ENCODE data around the gene MTHFD2L.

MTHFD2L gene

GRCh38 chr4:74328501-74328900 is 170.6 kb downstream of the MTHFD2L start:
- H3K4me3 ChIP-seq (ENCODE audit: low read depth, low read length), result no peak overlapping the region
- no peak for DNase-seq (ENCODE audit: low read depth)
- no peak for TF ChIP-seq CTCF (IDR thresholded peaks at IDR 0.05; ENCODE audit: control insufficient read depth, extremely low read depth, insufficient read depth)

- no peak overlapping the region for H3K4me3 ChIP-seq (ENCODE audit: low read depth, low read length)
- DNase-seq (ENCODE audit: low read depth), result no peak
- TF ChIP-seq CTCF (IDR thresholded peaks at IDR 0.05; ENCODE audit: control insufficient read depth, extremely low read depth, insufficient read depth), result no peak
Observed at GRCh38 chr4:74329307-74329706, 171.4 kb downstream of the MTHFD2L start.

DNA sequence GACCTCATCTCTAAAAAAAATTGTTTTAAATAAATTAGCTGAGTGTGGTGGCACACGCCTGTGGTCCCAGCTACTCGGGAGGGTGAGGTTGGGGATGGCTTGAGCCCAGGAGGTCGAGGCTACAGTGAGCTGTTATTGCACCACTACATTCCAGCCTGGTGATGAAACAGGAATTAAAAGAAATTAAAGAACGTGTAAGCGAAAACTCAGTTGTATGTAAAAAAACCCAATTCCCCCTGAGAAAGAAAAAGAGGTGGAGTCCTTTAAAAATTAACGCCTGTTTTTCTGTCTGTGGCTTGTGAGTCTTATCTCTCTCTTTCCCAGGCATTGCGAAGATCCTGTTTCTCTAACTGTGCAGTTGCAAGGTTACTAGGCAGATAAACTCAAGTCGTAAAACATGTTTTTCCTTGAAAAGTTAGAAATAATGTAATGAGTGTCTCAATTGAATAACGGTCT is 172.4 kb downstream of the MTHFD2L start:
- DNase-seq (ENCODE audit: low read depth), result no peak
- no peak for TF ChIP-seq CTCF (IDR thresholded peaks at IDR 0.05; ENCODE audit: control insufficient read depth, extremely low read depth, insufficient read depth)
- no peak overlapping the region for H3K4me3 ChIP-seq (ENCODE audit: low read depth, low read length)

- DNase-seq (ENCODE audit: low read depth), result no peak
- no peak overlapping the region for H3K4me3 ChIP-seq (ENCODE audit: low read depth, low read length)
- TF ChIP-seq CTCF (IDR thresholded peaks at IDR 0.05; ENCODE audit: control insufficient read depth, extremely low read depth, insufficient read depth), result no peak
Observed at GRCh38 chr4:74331252-74331651, 173.3 kb downstream of the MTHFD2L start.

GRCh38 chr4:74331944-74332343 is 174.0 kb downstream of the MTHFD2L start:
- no peak for DNase-seq (ENCODE audit: low read depth)
- H3K4me3 ChIP-seq (ENCODE audit: low read depth, low read length), result no peak overlapping the region
- TF ChIP-seq CTCF (IDR thresholded peaks at IDR 0.05; ENCODE audit: control insufficient read depth, extremely low read depth, insufficient read depth), result no peak

GRCh38 chr4:74334636-74335035 is 176.7 kb downstream of the MTHFD2L start:
- no peak for DNase-seq (ENCODE audit: low read depth)
- TF ChIP-seq CTCF (IDR thresholded peaks at IDR 0.05; ENCODE audit: control insufficient read depth, extremely low read depth, insufficient read depth), result no peak
- H3K4me3 ChIP-seq (ENCODE audit: low read depth, low read length), result no peak overlapping the region

GRCh38 chr4:74335341-74336021 is 177.6 kb downstream of the MTHFD2L start:
- no peak overlapping the region for H3K4me3 ChIP-seq (ENCODE audit: low read depth, low read length)
- TF ChIP-seq CTCF (IDR thresholded peaks at IDR 0.05; ENCODE audit: control insufficient read depth, extremely low read depth, insufficient read depth), result no peak
- no peak for DNase-seq (ENCODE audit: low read depth)

Data from LNCaP clone FGC (cell line).